Measurements from ENCODE around the gene VSIG8.
"Not testable (repeated sequence)": the region's sequence is repeated elsewhere in the genome, so short reads cannot be mapped to it uniquely, and the experiment has no call there.

VSIG8 gene

GRCh38 chr1:159862557-159862956 lies at the start of gene VSIG8:
Gene VSIG8 (minus strand): TSS chr1:159862657. CDS start chr1:159862521, 136 bp downstream.
- no peak for DNase-seq

GRCh38 chr1:159911326-159912070 lies 49.0 kb upstream of the VSIG8 start:
- no peak for DNase-seq

GRCh38 chr1:159908031-159908940 lies 45.8 kb upstream of the VSIG8 start:
- DNase-seq: no peak

- no peak for DNase-seq
Observed at GRCh38 chr1:159906960-159907359, 44.5 kb upstream of the VSIG8 start.

GRCh38 chr1:159904036-159904435 lies 41.6 kb upstream of the VSIG8 start:
- DNase-seq: not testable (repeated sequence)

- DNase-seq: no peak
Observed at GRCh38 chr1:159902541-159902940, 40.1 kb upstream of the VSIG8 start.

- DNase-seq: no peak
Observed at GRCh38 chr1:159900755-159901360, 38.4 kb upstream of the VSIG8 start.

- no peak for DNase-seq
Observed at GRCh38 chr1:159900086-159900680, 37.7 kb upstream of the VSIG8 start, which contains the start of gene CFAP45. Gene CFAP45 (minus strand): TSS chr1:159900165. CDS start chr1:159900098, 67 bp downstream.

GRCh38 chr1:159899634-159900033 lies 37.2 kb upstream of the VSIG8 start:
- DNase-seq: not testable (repeated sequence)

- no peak for DNase-seq
Observed at GRCh38 chr1:159898527-159898926, 36.1 kb upstream of the VSIG8 start.

- no peak for DNase-seq
Observed at GRCh38 chr1:159897962-159898361, 35.5 kb upstream of the VSIG8 start.

GRCh38 chr1:159896546-159896930 lies 34.1 kb upstream of the VSIG8 start:
- DNase-seq: no peak

GRCh38 chr1:159895836-159896545 lies 33.5 kb upstream of the VSIG8 start:
- DNase-seq: no peak

- DNase-seq: no peak
Observed at GRCh38 chr1:159895286-159895685, 32.8 kb upstream of the VSIG8 start.

- DNase-seq: no peak
Observed at GRCh38 chr1:159892944-159893343, 30.5 kb upstream of the VSIG8 start.

GRCh38 chr1:159891275-159892157 lies 29.1 kb upstream of the VSIG8 start:
- peak in 1 of 2 experiments; percentile 52 for DNase-seq

GRCh38 chr1:159890390-159890789 lies 27.9 kb upstream of the VSIG8 start:
- no peak for DNase-seq

- no peak for DNase-seq
Observed at GRCh38 chr1:159889821-159890252, 27.4 kb upstream of the VSIG8 start.

GRCh38 chr1:159889202-159889601 lies 26.7 kb upstream of the VSIG8 start:
- no peak for DNase-seq

- no peak for DNase-seq
Observed at GRCh38 chr1:159884296-159884695, 21.8 kb upstream of the VSIG8 start.

GRCh38 chr1:159883134-159883533 lies 20.7 kb upstream of the VSIG8 start:
- DNase-seq: no peak

All from cerebellar nuclear complex (tissue), 1 donor.